GM10266 (cell line): ENCODE data around the gene NUDT22.

ENCODE experiments used
- DNase-seq: peaks from one replicate; pipeline ENCODE4 v3.0.0; 2012; ENCODE audit errors: extremely low spot score
- TF ChIP-seq, protein P1 (sequence below): IDR thresholded peaks from 2 replicates; pipeline ENCODE4 v1.5.1; 2012; ENCODE audit warnings: mild to moderate bottlenecking, low read depth; ENCODE audit not compliant: control insufficient read depth, insufficient read depth; ENCODE audit errors: missing control alignments

Gene NUDT22

DNA sequence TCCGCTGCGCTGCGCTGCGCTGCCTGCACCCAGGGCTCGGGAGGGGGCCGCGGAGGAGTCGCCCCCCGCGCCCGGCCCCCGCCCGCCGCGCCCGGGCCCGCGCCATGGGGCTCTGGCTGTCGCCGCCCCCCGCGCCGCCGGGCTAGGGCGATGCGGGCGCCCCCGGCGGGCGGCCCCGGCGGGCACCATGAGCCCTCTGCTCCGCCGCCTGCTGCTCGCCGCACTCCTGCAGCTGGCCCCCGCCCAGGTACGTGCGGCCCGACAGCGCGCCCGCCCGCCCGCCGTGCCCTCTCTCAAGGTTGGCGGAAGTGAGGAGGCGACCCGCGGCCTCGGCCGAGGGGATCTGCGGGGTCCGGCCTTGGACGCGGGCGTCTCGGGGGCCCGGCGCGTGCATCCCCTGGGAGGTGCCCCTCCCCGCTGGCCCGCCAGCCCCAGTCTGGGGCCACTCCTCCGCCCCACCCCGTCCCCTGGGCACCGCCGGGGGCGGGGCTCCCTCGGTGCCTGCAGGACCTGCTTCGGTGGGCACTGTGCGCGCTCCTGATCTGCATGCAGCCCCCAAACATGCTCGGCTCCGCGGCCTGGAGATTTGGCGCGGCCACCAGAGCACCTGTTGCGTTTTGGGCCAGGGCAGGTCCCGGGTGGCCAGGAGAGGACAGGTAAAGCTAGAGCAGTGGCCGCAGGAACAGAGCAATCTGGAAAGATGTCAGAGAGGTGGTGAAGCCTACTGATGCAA lies 8.7 kb downstream of the NUDT22 start:
- peak; percentile 67 for DNase-seq
- TF ChIP-seq, protein P1, sequence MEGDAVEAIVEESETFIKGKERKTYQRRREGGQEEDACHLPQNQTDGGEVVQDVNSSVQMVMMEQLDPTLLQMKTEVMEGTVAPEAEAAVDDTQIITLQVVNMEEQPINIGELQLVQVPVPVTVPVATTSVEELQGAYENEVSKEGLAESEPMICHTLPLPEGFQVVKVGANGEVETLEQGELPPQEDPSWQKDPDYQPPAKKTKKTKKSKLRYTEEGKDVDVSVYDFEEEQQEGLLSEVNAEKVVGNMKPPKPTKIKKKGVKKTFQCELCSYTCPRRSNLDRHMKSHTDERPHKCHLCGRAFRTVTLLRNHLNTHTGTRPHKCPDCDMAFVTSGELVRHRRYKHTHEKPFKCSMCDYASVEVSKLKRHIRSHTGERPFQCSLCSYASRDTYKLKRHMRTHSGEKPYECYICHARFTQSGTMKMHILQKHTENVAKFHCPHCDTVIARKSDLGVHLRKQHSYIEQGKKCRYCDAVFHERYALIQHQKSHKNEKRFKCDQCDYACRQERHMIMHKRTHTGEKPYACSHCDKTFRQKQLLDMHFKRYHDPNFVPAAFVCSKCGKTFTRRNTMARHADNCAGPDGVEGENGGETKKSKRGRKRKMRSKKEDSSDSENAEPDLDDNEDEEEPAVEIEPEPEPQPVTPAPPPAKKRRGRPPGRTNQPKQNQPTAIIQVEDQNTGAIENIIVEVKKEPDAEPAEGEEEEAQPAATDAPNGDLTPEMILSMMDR: no peak

- TF ChIP-seq, protein P1: no peak
- DNase-seq: no peak
Observed at GRCh38 chr11:64235437-64236161, 9.5 kb downstream of the NUDT22 start.

- TF ChIP-seq, protein P1: no peak
- no peak for DNase-seq
Observed at GRCh38 chr11:64237484-64237951, 11.4 kb downstream of the NUDT22 start.

GRCh38 chr11:64238076-64238475 lies 12.0 kb downstream of the NUDT22 start:
- TF ChIP-seq, protein P1: no peak

DNA sequence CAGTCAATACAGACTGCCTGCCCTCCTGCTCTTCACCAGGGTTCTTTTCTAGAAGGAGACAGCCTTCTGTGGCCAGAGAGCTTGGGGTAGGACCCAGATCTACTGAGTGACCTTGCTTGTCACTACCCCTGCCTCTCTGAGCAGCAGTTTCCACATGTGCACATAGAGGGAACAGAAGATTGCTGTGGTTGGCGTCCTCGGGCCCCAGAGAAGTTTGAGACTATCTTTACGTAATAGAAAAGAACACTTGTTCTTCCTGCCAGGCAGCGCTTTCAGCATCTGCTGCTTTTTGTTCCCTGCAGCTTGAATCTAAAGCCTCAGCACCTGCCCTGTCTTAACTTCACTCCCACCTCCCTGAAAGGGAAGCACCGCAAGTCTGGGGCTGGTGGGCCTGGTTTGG lies 12.9 kb downstream of the NUDT22 start:
- TF ChIP-seq, protein P1: no peak
- DNase-seq: no peak

More at GRCh38 chr11:64238076-64238475, 12.0 kb downstream of the NUDT22 start:
- DNase-seq: no peak

- peak; percentile 76 for DNase-seq
- TF ChIP-seq, protein P1: no peak
Observed at GRCh38 chr11:64239662-64240434, 13.8 kb downstream of the NUDT22 start.
